GM19455 (cell line): ENCODE measurements around the gene NRXN3.
"Not testable (repeated sequence)": the region's sequence is repeated elsewhere in the genome, so short reads cannot be mapped to it uniquely, and the experiment has no call there.

Experiments used
- ATAC-seq: cut with Tn5 transposase; IDR thresholded peaks from one replicate; pipeline ENCODE4 v1.9.1; 2021; ENCODE audit not compliant: unreplicated experiment

The NRXN3 gene

GRCh38 chr14:78567343-78567742 lies 397.2 kb downstream of the NRXN3 start:
- no peak for ATAC-seq

- not testable (repeated sequence) for ATAC-seq
Measured at GRCh38 chr14:78573736-78574135, 403.6 kb downstream of the NRXN3 start.

GRCh38 chr14:78576437-78577166 lies 406.4 kb downstream of the NRXN3 start:
- ATAC-seq, result no peak

GRCh38 chr14:78581229-78581628 lies 411.1 kb downstream of the NRXN3 start:
- no peak for ATAC-seq

- no peak for ATAC-seq
Measured at GRCh38 chr14:78586681-78587080, 416.5 kb downstream of the NRXN3 start.

GRCh38 chr14:78588906-78589305 lies 418.7 kb downstream of the NRXN3 start:
- no peak for ATAC-seq

- no peak for ATAC-seq
Measured at GRCh38 chr14:78592616-78593219, 422.5 kb downstream of the NRXN3 start.

GRCh38 chr14:78593949-78594348 lies 423.8 kb downstream of the NRXN3 start:
- ATAC-seq, result no peak

- no peak for ATAC-seq
Measured at GRCh38 chr14:78595797-78596196, 425.6 kb downstream of the NRXN3 start.

- peak; percentile 88 for ATAC-seq
Measured at GRCh38 chr14:78598046-78598920, 428.1 kb downstream of the NRXN3 start.

GRCh38 chr14:78605025-78605762 lies 435.0 kb downstream of the NRXN3 start:
- ATAC-seq, result no peak

- no peak for ATAC-seq
Measured at GRCh38 chr14:78605897-78606500, 435.8 kb downstream of the NRXN3 start.

GRCh38 chr14:78608998-78609787 lies 439.0 kb downstream of the NRXN3 start:
- ATAC-seq, result no peak

- no peak for ATAC-seq
Measured at GRCh38 chr14:78610994-78611393, 440.8 kb downstream of the NRXN3 start.

GRCh38 chr14:78611796-78612571 lies 441.8 kb downstream of the NRXN3 start:
- no peak for ATAC-seq

GRCh38 chr14:78612666-78613065 lies 442.5 kb downstream of the NRXN3 start:
- no peak for ATAC-seq

GRCh38 chr14:78614593-78614992 lies 444.4 kb downstream of the NRXN3 start:
- no peak for ATAC-seq

- no peak for ATAC-seq
Measured at GRCh38 chr14:78617735-78618134, 447.6 kb downstream of the NRXN3 start.

- no peak for ATAC-seq
Measured at GRCh38 chr14:78618368-78618767, 448.2 kb downstream of the NRXN3 start.
